DND-41 (cell line): ENCODE data around the gene GAB1.

Source experiments
- ATAC-seq: fragments of 200-7000 bp; cut with Tn5 transposase; 3 replicates; pipeline ENCODE4 v1.9.1; 2021; ENCODE audit warnings: low read depth; ENCODE audit not compliant: insufficient read depth
- DNase-seq: peaks from one replicate; pipeline ENCODE4 v3.0.0-alpha.2; 2020
- H2AFZ ChIP-seq: 2 replicates; pipeline ENCODE4 v1.6.0; 2012; ENCODE audit warnings: low read depth, low read length
- H3K27ac ChIP-seq: 2 replicates; pipeline ENCODE4 v1.5.1; 2012; ENCODE audit warnings: low read length, inconsistent platforms
- H3K27me3 ChIP-seq: fragments of 200-600 bp; sonication (generic); 2 replicates; pipeline ENCODE4 v1.6.0; 2012; ENCODE audit warnings: low read length, mild to moderate bottlenecking, inconsistent platforms; ENCODE audit not compliant: insufficient read depth, poor library complexity
- H3K36me3 ChIP-seq: 2 replicates; pipeline ENCODE4 v1.5.1; 2012; ENCODE audit warnings: low read length, inconsistent platforms; ENCODE audit not compliant: insufficient read depth
- H3K4me1 ChIP-seq: 2 replicates; pipeline ENCODE4 v1.5.1; 2012; ENCODE audit warnings: mild to moderate bottlenecking, low read length; ENCODE audit not compliant: insufficient read depth
- H3K4me2 ChIP-seq: 2 replicates; pipeline ENCODE4 v1.6.0; 2012; ENCODE audit warnings: mild to moderate bottlenecking, moderate library complexity, low read length, inconsistent platforms; ENCODE audit not compliant: insufficient read depth
- H3K4me3 ChIP-seq, 2 experiments: fragments of 200-600 bp in 1 of 2; shearing (Covaris generic) in 1 of 2; 2 replicates each; pipeline ENCODE4 v1.5.1; 2012 to 2016; ENCODE audit warnings: inconsistent platforms in 2 of 2, low read length in 2 of 2, mild to moderate bottlenecking in 2 of 2, low read depth in 1 of 2, moderate library complexity in 1 of 2
- H3K79me2 ChIP-seq: 2 replicates; pipeline ENCODE4 v1.6.0; 2012; ENCODE audit warnings: low read length, inconsistent platforms; ENCODE audit not compliant: insufficient read depth
- H3K9ac ChIP-seq: 2 replicates; pipeline ENCODE4 v1.6.0; 2012; ENCODE audit warnings: low read depth, mild to moderate bottlenecking, inconsistent platforms, low read length, moderate library complexity
- H3K9me3 ChIP-seq: 2 replicates; pipeline ENCODE4 v1.5.1; 2012; ENCODE audit warnings: low read length, moderate library complexity, mild to moderate bottlenecking, inconsistent platforms; ENCODE audit not compliant: insufficient read depth, severe bottlenecking
- H4K20me1 ChIP-seq: 2 replicates; pipeline ENCODE4 v1.6.0; 2012; ENCODE audit warnings: low read length; ENCODE audit not compliant: insufficient read depth
- EZH2 ChIP-seq: IDR thresholded peaks from 3 replicates; pipeline ENCODE4 v1.6.1; 2012; ENCODE audit warnings: borderline replicate concordance, low read depth, mild to moderate bottlenecking, moderate library complexity, low read length, inconsistent platforms; ENCODE audit not compliant: severe bottlenecking
- TF ChIP-seq, protein P1 (sequence below): IDR thresholded peaks from 2 replicates; pipeline ENCODE4 v1.5.1; 2012; ENCODE audit warnings: borderline replicate concordance, low read length, moderate library complexity, mild to moderate bottlenecking; ENCODE audit not compliant: poor library complexity, severe bottlenecking; ENCODE audit errors: extremely low read depth

Gene GAB1

GRCh38 chr4:143488687-143489086 lies 152.0 kb downstream of the GAB1 start:
- no peaks in the 10 kb centered on the region for H3K4me1 ChIP-seq
- H3K9me3 ChIP-seq, result no peaks in the 10 kb centered on the region
- H3K9ac ChIP-seq, result no peak overlapping the region
- no peak overlapping the region for H3K4me3 ChIP-seq
- DNase-seq (no peak), ATAC-seq (no peak)
- no peak overlapping the region for H3K4me2 ChIP-seq
- H2AFZ ChIP-seq, result no peak overlapping the region; the same call in 1 of the 2 replicates
- H4K20me1 ChIP-seq, result no peaks in the 10 kb centered on the region
- no peak overlapping the region for H3K27ac ChIP-seq
- H3K27me3 ChIP-seq, result peaks cover 5% of the 10 kb centered on the region
- no peak for TF ChIP-seq EZH2
- TF ChIP-seq, protein P1, sequence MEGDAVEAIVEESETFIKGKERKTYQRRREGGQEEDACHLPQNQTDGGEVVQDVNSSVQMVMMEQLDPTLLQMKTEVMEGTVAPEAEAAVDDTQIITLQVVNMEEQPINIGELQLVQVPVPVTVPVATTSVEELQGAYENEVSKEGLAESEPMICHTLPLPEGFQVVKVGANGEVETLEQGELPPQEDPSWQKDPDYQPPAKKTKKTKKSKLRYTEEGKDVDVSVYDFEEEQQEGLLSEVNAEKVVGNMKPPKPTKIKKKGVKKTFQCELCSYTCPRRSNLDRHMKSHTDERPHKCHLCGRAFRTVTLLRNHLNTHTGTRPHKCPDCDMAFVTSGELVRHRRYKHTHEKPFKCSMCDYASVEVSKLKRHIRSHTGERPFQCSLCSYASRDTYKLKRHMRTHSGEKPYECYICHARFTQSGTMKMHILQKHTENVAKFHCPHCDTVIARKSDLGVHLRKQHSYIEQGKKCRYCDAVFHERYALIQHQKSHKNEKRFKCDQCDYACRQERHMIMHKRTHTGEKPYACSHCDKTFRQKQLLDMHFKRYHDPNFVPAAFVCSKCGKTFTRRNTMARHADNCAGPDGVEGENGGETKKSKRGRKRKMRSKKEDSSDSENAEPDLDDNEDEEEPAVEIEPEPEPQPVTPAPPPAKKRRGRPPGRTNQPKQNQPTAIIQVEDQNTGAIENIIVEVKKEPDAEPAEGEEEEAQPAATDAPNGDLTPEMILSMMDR, result no peak
- H3K36me3 ChIP-seq, result no peaks in the 10 kb centered on the region
- H3K79me2 ChIP-seq, result no peaks in the 10 kb centered on the region

- Histone ChIP-seq H2AFZ (no peak overlapping the region), H4K20me1 (no peaks in the 10 kb centered on the region), H3K27ac (no peak overlapping the region), H3K79me2 (no peaks in the 10 kb centered on the region), H3K27me3 (peaks cover 5% of the 10 kb centered on the region), H3K4me2 (no peak overlapping the region), H3K9ac (no peak overlapping the region), H3K9me3 (no peaks in the 10 kb centered on the region), H3K4me3 (no peak overlapping the region), H3K36me3 (no peaks in the 10 kb centered on the region), H3K4me1 (no peaks in the 10 kb centered on the region)
- DNase-seq (no peak), ATAC-seq (no peak)
- TF ChIP-seq EZH2, result no peak
These were observed 152.4 kb downstream of the GAB1 start for GRCh38 chr4:143489106-143489505.

GRCh38 chr4:143498021-143498420 lies 161.3 kb downstream of the GAB1 start:
- Histone ChIP-seq H3K27me3 (peaks cover 5% of the 10 kb centered on the region), H3K36me3 (no peaks in the 10 kb centered on the region), H3K4me3 (no peak overlapping the region), H3K27ac (no peak overlapping the region), H3K9ac (no peak overlapping the region), H2AFZ (no peak overlapping the region), H3K79me2 (no peaks in the 10 kb centered on the region), H4K20me1 (no peaks in the 10 kb centered on the region), H3K4me1 (no peaks in the 10 kb centered on the region), H3K4me2 (no peak overlapping the region), H3K9me3 (no peaks in the 10 kb centered on the region)
- no peak for TF ChIP-seq EZH2
- TF ChIP-seq, protein P1, result no peak
- ATAC-seq, result no peak
- DNase-seq, result no peak

- H4K20me1 ChIP-seq, result no peaks in the 10 kb centered on the region
- H2AFZ ChIP-seq, result no peak overlapping the region
- no peak overlapping the region for H3K9ac ChIP-seq
- H3K79me2 ChIP-seq, result no peaks in the 10 kb centered on the region
- ATAC-seq (no peak), DNase-seq (no peak)
- H3K27me3 ChIP-seq, result peaks cover 6% of the 10 kb centered on the region
- no peak overlapping the region for H3K4me3 ChIP-seq
- no peaks in the 10 kb centered on the region for H3K36me3 ChIP-seq
- H3K27ac ChIP-seq, result no peak overlapping the region
- H3K4me2 ChIP-seq, result no peak overlapping the region
- TF ChIP-seq, protein P1, result no peak
- TF ChIP-seq EZH2, result no peak
- no peaks in the 10 kb centered on the region for H3K4me1 ChIP-seq
- no peaks in the 10 kb centered on the region for H3K9me3 ChIP-seq
These were observed 165.6 kb downstream of the GAB1 start for GRCh38 chr4:143502231-143502630.
